Kidney capillary endothelial cell (primary cell): ENCODE measurements around the gene IQUB.
"Not testable (repeated sequence)": the region's sequence is repeated elsewhere in the genome, so short reads cannot be mapped to it uniquely, and the experiment has no call there.

Experiments used
- DNase-seq: peaks from one replicate; pipeline ENCODE4 v3.0.0-alpha.2; 2018; ENCODE audit warnings: low spot score

Gene IQUB

DNA sequence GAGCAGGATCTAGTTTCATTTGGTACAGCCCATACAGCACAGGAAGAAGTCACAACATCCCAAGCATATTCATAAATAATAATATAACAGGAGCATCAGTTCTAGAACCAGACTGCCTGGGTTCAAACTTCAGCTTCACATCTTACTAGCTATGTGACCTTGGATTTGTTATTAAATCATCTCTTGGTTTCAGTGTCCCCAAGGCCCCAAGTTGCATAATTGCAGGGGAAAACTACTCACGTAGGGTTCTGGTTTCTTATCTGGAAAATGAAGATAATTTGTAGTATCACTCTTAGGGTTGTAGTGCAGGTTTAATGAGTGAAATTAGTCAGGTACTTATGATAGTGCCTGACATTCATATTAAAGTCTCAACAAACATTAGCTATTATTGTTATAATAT lies 5.5 kb upstream of the IQUB start:
- DNase-seq = no peak

DNA sequence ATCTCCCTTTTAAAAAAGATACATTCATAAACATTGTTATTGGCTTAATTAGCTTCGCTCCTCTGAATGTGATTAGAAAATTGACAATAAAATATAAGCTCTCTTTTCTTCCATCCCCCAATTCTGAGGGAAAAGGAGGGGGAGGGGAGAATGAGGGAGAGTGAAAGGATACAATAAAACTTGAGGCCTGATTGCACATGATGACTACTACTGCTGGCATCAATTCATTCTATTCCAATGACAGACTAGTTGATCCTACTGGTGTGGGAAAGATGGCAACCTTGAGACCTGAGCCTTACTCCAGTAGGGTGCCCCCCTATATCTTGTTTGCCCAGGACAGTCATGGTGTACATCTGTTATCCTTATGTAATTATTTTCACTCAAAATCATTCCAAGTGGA lies 4.5 kb upstream of the IQUB start:
- no peak for DNase-seq

DNA sequence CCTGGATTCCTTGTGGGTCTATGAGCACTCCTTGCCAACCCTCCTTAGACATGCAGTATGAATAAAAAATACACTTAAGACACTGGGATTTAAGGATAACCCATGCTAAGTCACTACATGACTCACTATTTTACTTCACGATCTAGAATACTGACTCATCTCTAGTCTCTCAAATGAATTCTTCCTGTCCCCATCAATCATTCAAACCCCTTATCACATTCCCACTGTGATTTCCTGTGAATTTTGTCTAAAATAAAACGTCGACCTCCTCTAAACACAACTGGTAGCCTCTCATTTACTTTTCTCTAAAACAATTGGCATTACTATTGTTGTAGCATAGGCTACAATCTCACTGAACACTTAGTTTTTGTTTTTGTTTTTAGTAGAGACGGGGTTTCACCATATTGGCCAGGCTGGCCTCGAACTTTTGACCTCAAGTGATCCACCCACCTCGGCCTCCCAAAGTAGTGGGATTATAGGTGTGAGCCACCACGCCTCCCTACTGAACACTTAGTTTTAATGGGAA lies 3.9 kb upstream of the IQUB start:
- DNase-seq = peak; percentile 84

DNA sequence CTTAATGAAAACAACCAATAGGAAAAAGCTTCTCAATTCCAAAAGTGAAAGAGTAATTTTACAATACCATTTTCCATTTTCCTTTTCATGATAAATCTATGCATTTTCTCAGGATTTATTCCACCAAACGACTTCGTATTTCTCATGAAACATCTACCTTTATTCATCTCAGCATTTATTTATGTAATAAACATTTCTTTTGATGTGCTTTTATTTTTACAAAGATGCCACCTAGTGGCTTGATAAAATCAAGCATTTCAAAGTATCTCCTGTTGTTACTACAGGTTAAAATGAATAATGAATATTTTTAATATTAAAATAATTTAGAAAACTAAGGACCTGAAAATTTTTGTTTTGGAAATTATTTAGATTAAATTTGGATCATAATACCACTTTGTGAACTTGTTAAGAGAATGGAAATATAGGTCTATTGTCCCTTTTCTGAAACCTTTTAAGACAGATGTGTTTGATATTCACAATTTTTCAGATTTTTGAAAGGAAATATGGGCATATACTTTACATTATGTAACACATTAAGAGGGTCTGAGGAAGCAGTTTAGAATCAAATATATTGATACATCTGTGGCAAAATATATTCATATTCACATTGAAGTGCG lies 2.7 kb upstream of the IQUB start:
- DNase-seq = peak; percentile 50

DNA sequence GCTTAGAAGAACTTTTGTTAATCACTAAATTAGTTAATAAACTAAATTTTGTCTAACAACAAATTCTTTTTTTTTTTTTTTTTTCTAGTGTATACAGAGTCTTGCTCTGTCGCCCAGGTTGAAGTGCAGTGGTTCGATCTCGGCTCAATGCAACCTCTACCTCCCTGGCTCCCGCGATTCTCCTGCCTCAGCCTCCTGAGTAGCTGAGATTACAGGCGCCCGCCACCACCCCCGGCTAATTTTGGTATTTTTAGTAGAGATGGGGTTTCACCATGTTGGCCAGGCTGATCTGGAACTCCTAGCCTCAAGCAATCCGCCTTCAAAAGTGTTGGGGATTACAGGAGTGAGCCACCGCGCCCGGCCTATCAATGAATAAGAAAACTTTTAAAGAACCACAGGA lies 1.1 kb upstream of the IQUB start:
- no peak for DNase-seq

DNA sequence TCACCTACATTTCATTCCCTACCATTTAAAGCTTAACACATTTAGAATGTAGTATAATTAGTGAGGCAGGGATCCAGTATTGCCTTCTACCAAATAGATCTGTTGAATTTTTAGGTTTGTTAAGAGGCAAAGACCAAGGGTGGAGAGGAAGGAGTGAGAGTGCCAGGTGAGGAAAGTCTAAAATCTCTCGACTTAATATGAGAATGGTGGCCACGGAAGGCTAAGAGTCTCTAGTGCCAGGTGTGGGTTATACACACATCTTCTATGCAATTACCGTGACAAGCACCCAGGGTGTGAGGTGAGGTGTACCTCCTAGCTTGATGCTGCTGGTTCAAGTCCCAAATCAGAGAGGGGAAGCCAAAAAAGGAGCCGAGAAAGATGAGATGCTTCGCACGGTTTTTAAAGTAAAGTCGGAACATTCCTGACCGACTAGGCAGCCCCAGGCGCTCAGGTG lies 439 bp downstream of the IQUB start:
- DNase-seq = peak; percentile 18

DNA sequence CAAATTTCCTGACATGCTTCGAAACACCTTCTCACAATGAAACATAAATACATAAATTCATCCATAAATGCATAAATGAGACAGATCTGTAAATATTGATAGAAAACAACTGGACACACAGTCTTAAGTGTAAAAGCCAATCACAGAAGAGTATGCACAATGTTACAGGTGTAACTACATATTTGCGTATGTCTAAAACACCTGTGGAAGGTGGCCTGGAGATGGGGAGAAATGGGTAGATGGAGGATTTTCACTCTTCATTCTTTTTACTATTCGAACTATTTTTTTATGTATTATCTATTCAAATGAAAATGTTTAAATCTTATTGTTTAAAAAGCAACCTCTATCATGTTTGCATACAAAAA lies 860 bp downstream of the IQUB start:
- DNase-seq = no peak

DNA sequence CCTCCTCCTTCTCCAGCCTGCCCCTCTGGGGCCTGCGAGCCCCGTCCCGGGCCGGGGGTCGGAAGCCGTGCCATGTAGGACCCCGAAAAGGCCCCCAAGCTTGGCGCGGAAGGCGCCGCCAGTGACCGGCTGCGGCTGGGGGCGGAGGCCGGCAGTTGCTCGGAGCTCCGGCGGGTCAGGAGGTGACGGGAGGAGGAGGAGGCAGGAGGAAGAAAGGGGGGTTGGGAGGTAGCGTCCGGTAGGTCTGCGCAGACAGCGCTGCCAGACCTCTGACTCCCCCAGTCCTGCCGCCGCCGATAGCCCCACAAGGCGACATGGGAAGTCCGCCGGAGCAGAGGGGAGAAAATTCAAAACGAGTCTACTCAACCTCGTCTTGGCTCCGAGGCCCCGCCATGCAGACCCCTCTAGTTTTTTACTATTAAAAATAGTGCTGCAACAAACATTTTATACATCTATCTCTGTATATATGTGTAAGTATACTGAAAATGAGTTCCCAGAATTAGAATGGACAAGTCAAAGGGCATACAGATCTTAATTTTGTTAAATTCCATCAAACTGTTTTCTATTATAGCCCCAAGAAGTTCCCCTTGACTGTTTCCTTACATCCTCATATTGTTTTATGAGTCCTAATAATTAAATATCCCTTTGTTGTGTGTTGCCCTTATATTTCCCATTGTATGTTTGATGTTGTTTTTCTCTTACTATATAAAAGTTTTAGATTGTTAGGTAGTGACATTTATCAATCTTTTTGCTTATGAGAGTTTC lies 1.4 kb downstream of the IQUB start:
- peak; percentile 21 for DNase-seq

DNA sequence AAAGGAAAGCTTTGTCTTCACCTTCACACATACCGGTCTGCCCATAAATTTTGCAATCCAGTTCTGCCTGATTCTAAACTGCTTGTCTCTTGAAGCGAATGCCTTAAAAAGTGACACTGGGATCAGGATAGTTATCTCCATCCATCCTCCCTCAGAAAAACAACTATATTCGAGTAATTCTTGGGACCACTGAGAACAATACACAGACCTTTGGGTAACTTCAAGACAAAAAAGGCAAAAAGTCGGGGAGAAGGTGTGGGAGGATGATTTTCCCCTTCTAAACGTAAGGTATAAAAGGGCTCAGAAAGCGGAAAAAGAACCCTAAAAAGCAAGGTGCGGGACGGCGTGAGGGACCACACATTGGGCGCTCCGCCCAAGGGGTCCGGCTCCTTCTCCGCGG lies 2.1 kb downstream of the IQUB start:
- not testable (repeated sequence) for DNase-seq

DNA sequence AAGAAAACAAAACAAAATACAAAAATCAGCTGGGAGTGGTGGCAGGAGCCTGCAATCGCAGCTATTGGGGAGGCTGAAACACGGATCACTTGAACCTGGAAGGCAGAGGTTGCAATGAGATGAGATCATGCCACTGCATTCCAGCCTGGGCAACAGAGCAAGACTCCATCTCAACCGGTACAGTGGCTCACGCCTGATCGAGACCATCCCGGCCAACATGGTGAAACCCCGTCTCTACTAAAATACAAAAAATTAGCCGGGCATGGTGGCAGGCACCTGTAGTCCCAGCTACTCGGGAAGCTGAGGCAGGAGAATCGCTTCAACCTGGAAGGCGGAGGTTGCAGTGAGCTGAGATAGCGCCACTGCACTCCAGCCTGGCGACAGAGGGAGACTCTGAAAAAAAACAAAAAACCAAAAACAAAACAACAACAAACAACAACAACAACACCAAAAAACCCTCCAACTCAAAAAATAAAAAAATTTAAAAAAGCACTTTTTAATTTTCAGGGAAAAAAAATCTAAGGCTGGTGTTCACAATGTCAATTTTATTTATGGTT lies 4.3 kb downstream of the IQUB start:
- not testable (repeated sequence) for DNase-seq

DNA sequence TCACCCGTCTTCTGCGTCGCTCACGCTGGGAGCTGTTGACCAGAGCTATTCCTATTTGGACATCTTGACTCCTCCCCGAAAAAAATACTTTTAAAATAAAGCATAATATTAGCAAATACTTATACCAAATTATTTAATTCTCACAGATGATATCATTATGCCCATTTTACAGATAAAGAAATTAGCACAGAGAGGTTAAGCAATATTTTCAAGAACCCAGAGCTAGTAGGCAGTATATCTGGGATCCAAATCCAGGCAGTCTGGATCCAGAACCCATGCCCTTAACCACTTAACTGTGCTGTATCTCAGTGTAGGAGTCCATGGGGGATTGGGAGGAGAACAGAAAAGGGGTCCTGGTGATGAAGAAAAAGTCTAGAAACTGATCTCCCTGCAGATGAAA lies 6.1 kb downstream of the IQUB start:
- DNase-seq = no peak

DNA sequence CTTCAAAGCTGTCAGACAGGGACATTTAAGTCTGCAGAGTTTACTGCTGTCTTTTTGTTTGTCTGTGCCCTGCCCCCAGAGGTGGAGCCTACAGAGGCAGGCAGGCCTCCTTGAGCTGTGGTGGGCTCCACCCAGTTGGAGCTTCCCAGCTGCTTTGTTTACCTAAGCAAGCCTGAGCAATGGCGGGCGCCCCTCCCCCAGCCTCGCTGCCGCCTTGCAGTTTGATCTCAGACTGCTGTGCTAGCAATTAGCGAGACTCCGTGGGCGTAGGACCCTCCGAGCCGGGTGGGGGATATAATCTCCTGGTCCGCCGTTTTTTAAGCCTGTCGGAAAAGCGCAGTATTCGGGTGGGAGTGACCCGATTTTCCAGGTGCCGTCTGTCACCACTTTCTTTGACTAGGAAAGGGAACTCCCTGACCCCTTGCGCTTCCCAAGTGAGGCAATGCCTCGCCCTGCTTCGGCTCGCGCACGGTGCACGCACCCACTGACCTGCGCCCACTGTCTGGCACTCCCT lies 6.6 kb downstream of the IQUB start:
- DNase-seq = not testable (repeated sequence)

DNA sequence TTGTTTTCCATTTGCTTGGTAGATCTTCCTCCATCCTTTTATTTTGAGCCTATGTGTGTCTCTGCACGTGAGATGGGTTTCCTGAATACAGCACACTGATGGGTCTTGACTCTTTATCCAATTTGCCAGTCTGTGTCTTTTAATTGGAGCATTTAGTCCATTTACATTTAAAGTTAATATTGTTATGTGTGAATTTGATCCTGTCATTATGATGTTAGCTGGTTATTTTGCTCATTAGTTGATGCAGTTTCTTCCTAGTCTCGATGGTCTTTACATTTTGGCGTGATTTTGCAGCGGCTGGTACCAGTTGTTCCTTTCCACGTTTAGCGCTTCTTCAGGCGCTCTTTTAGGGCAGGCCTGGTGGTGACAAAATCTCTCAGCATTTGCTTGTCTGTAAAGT lies 7.9 kb downstream of the IQUB start:
- DNase-seq = not testable (repeated sequence)

DNA sequence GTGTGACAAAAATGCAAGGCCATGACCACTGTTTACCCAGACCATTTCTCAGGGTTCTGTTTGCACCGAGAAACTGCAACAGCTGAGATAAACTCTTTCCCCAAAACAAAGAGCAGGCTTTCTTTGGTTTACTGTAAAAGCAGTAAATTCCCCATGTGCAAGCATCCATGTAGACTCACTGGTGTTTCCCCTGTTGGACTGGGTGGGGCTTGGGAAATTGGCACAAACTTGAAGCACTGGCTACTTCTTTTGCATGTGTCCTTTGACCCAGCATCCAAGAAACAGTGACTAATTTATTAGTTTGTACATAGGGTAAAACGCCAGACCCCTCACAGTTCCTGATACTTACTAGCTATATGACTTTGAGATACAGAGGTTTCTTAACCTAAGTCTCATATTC lies 12.3 kb downstream of the IQUB start:
- DNase-seq = no peak

DNA sequence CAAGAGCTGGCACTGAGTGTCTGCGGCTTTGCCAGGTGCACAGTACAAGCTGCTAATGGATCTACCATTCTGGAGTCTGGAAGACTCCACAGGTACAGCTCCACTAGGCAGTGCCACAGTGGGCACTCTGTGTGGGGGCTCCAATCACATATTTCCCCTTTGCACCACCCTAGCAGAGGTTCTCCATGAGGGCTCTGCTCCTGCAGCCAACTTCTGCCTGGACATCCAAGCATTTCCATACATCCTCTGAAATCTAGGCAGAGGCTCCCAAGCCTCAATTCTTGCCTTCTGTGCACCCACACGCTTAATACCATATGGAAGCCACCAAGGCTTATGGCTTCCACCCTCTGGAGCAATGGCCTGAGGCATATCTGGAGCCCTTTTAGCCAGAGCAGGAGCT lies 29.2 kb downstream of the IQUB start:
- DNase-seq = no peak

DNA sequence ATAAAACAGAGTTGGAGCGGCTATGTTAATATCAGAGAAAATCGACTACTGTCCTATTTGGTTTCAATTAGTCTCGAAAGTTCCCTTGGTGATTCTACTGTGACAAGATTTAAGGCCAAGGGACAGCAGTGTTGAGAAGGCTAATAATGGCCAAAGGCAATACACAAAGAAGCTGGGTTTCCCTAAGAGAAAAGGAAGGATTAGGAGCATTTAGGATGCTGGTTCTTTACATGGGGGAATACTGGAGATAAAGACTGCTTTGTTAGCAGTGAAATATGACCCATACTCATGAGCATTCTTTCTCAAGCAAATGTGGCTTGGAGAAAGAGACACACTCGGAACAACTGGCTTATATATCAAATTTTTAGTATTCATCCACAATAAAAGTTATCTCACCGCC lies 32.2 kb downstream of the IQUB start:
- no peak for DNase-seq

DNA sequence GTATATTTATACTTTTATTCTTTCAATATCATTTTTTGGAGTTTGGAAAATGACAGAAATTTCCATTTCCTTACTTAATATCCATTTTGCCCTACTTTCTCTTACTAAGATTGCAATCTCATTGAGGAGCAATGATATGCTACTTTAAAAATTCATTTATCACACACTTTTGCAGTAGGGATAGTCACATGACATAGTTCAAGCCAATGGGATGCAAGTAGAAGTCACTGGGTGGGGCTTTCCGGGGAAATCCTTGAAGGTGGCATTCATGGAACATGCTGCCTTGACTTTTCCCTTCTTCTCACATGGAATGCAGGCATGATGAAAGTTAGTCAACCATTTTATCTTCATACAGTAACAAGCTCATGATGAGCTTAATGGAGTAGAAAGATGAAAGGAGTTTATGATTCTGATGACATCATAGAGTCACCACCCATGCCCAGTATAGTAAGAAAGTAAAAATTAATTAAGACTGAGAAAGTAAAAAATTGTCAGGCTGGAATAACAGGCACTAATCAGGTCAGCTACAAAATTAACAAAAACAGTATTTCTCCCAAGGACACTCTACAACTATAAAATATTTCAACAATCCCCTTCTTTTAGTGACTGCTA lies 33.4 kb downstream of the IQUB start:
- no peak for DNase-seq

DNA sequence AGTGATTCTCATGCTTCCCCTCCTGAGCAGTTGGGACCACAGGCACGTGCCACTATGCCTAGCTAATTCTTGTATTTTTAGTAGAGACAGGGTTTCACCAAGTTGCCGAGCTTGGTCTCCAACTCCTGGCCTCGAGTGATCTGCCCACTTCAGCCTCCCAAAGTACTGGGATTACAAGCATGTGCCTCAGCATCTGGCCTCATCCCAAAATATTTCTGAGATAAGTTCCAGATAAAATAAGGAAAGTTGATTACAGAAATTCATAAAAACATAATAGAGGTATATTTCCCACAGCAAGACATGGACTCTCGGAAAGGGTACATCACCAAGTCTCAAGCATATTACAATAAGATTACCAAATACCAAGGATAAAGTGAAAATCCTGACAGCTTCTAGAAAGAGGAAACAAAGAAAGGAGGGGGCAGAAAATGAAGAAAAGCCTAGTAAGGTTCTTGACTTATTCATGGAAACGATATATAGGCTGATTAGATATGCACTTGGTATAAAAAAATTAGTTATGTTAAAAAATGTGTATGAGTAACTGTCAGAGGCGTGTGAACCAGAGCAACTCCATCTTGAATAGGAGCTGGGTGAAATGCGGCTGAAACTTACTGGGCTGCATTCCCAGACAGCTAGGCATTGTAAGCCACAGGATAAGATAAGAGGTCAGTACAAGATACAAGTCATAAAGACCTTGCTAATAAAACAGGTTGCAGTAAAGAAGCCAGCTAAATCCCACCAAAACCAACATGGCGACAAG lies 35.0 kb downstream of the IQUB start:
- DNase-seq = no peak

DNA sequence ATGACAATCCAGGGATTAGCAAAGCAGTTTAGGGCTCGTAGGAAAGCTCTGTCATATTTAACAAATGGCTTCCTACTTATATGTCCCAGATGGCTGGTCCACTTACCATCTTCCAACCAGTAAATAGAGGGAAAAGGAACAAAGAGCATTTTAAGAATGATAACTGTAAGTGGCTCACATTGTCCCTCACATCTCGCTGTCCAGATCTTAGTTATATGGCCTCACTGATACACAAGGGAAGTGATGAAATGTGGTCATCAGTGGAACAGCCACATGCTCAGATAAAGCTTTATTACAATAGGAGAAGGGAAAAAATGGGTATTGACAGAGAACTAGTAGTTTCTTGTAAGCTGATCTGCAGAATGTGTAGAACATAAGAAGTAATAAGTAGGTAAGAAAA lies 35.8 kb downstream of the IQUB start:
- DNase-seq = no peak

DNA sequence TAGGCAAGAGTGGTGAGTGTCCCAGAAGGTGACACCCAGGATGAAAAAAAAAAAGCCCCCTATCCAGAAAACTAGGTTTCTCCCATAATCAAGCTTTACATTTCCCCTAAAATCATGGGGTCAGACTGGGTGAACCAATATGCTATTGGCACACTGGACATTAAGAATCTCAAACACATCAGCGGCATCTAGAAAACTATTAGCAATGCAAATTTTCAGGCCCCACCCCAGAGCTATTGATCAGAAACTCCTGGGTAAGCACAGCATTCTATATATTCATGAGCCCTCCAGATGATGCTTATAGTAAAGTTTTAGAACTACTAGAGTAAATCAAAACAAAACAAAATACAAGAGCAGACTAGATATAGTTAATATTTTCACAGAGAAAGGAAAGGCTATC lies 36.4 kb downstream of the IQUB start:
- DNase-seq = no peak

DNA sequence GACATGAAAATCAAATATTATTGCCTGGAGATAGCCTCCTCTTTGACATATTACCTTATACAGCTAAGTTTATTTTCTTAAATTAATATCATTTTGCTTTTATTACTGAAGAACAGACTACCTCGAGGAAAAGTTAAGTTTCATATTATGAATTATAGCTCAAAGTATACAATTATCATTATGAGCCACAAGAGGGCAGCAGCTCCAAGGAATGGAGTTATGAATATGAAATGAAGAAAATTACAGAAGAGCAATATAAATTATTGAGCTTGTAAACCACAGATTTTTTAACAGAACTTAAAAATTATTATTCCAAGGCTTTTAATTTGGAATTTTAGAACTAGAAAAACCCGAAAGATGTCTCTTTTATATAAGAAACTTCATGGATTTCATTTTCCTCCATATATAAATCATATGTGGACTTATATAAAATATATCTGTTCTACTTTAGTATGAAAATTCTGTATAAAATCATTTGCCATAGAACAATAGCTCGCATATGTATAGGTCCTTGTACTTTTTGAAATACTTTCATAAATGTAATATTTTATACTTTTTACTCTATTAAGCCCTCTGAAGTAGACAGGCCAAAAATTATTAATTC lies 40.1 kb downstream of the IQUB start:
- peak; percentile 49 for DNase-seq

DNA sequence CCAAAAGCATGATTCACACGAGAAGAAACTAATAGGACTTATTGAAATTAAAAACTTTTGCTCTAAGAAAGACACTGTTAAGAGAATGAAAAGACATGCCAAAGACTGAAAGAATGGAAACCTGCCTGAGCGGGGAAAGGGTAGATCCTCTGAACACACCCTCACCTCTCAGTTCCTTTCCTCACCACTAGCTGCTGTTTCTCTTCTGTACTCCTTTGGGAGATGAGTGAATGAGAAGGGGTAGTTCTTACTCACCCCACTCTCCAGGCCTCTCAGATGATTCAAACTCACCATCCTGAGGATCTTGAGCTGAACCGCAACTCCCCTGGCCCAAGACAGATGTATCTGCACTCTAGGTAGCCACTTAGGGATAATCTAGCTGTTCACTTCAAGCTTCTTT lies 41.9 kb downstream of the IQUB start:
- peak; percentile 3 for DNase-seq
